Tibial nerve (tissue), 3 donors: ENCODE results near the gene TTLL6.

Source experiments
- CTCF ChIP-seq, 5 experiments: fragments of 200-600 bp in 3 of 5; fragments of 450-650 bp in 2 of 5; sonication (generic) in 3 of 5; IDR thresholded peaks; one replicate each; pipeline ENCODE4 v1.5.1; 2016 to 2019; ENCODE audit warnings: antibody characterized with exemption in 5 of 5, mild to moderate bottlenecking in 3 of 5, moderate library complexity in 2 of 5
- POLR2A ChIP-seq, 2 donors: fragments of 450-650 bp; IDR thresholded peaks; one replicate each; pipeline ENCODE4 v1.6.1; 2017; ENCODE audit warnings: antibody characterized with exemption in 2 of 2, mild to moderate bottlenecking in 2 of 2, moderate library complexity in 2 of 2

- TF ChIP-seq CTCF (IDR thresholded peaks at IDR 0.05) = no peak
- TF ChIP-seq POLR2A (IDR thresholded peaks at IDR 0.05) = no peak
Measured at GRCh38 chr17:48733632-48734328, 83.2 kb downstream of the TTLL6 start.
